GM18517 (cell line): ENCODE data around the gene HSD17B3.
"Not testable (repeated sequence)": the region's sequence is repeated elsewhere in the genome, so short reads cannot be mapped to it uniquely, and the experiment has no call there.

ENCODE experiments used
- ATAC-seq: cut with Tn5 transposase; IDR thresholded peaks from one replicate; pipeline ENCODE4 v1.9.1; 2021; ENCODE audit warnings: mild to moderate bottlenecking, moderate library complexity; ENCODE audit not compliant: unreplicated experiment

Gene HSD17B3

DNA sequence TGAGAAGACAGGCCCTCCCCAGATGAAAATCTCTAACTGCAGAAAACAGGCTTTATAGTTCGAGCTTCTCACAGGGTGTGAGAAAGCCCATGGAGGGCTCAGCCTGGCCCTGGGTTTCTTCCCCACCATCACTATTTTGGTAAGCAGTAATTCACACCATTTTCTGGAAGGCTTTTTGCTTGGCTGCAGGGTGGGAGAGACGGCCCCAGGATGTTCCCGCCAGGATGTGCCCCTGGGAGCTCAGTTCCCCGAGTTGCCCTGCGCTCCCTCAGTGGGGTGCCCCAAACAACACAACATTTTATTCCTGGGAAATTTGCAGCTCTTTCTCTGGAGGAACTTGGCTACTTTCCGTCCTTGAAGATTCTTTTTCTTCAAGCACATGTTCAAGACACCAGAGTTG, 100.8 kb downstream of the HSD17B3 start:
- no peak for ATAC-seq

DNA sequence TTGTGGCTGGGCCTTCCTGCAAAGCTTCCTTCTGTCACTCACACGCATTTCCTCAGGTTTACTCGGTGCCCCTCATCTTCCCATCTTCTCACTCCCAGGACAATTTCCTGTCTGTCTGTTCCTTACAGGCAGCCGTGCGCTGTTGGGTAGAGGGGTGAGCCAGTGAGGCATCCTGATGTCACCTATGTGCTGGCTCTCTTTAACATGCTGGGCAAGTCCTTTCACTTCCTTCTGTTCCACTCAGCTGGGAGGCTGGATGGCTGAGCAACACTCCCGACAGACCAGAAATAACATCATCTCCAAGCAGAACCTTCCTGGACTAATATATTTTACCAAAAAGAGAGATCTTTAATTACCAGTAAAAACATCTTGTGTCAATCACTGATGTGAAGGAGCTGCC, 103.0 kb downstream of the HSD17B3 start:
- ATAC-seq, result no peak

DNA sequence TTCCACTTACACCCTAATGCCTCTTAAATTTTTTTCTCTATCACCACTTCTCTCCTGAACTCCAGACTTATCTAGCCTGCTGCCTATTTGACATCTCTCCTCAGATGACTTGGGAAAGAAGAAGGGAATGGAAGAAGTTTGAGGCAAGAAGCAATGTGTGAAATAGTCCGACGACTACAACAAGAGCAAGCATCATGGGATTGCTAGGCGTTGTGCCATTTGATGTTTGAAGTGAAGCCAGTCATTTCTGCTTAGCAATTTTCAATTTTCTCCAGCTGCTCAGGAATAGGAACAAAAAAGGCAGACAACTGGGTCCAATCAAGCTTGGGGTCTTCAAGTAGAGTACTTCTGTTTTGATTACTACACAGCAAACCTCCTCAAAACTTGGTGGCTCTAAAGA, 106.4 kb downstream of the HSD17B3 start:
- no peak for ATAC-seq

DNA sequence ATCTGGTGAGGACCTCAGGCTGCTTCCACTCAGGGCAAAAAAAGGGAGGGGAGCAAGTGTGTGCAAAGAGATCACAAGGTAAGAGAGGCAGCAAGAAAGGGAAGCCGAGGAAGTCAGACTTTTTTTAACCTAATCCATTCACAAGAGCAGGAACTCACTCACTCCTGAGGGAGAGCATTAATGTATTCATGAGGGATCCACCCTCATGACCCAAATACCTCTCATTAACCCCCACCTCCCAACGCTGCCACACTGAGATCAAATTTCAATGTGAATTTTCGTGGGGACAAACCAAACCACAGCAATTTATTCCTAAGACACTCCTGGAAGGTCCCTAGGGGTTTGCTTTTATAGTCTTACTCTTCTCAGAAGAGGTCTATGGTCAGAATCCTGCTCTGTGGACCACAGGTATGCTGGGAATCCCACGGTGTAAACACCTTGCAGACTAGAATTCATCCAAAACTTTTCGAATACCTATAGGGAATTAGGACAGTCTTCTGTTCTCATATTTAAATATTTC, 108.7 kb downstream of the HSD17B3 start:
- no peak for ATAC-seq

DNA sequence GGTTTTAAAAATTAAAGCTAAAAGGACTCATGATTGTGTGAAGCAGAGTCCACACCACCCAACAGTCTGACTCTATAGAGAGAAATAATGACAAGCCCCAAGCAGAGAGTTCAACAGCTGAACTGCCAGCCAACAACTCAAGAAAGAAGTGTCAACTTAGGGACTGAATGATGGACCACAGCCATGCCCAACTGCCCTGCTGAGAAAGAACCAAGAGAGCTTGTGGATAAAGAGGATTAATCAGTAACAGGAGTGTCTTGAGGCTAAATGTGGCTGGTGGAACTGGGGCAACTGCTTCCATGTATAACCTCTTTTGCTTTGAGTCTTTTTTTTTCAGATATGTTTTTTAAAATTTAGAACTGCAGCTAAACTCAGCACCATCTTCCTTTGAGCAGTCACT, 109.3 kb downstream of the HSD17B3 start:
- no peak for ATAC-seq

DNA sequence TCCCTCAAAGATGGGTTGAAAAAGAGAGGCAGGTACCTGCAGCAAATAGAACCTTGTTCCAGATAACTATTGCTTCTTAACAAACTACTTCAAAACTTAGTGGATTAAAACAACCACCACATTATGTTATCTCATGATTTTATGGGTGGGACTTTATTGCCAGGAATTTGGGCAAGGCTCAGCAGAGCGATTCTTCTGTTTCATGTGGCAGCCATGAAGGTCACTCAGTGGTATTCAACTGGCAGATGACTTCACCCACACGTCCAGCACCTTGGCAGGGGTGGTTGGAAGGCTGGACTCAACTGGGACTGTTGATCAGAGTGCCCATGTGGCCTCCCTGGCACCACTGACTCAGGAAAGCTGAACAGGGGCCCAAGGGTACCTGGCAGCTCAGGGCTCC, 112.0 kb downstream of the HSD17B3 start:
- ATAC-seq, result no peak

DNA sequence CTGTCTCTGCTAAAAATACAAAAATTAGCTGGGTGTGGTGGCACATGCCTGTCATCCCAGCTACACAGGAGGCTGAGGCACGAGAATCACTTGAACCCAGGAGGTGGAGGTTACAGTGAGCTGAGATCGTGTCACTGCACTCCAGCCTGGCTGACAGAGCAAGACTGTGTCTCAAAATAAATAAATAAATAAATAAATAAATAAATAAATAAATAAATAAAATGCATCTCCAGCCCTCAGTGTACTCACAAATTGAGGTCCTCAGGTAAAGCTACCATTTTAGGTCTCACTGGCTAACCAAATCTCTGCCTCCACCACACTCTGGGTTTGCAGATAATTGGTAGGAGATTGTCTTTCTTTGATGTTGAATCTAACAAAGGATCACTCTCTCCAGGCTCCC, 112.4 kb downstream of the HSD17B3 start:
- ATAC-seq, result not testable (repeated sequence)

DNA sequence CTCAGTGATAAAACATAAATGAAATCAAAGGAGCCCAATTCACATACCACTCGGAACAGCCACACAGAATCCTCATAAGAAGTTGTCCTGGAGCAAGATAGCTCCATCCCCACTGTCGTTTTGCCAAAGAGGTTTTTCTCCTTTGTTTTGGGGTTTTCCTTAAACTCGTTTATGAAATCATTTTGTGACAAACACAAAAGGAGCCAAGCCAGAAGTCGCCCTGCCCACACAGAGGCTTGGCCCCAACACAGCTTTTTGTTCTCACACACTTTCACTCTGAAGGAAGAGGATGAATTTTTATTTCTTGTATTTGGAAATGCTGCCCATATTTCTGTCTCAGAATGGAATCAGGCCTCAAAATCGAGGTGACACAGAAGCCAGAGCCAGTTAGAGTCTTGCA, 113.4 kb downstream of the HSD17B3 start:
- no peak for ATAC-seq

DNA sequence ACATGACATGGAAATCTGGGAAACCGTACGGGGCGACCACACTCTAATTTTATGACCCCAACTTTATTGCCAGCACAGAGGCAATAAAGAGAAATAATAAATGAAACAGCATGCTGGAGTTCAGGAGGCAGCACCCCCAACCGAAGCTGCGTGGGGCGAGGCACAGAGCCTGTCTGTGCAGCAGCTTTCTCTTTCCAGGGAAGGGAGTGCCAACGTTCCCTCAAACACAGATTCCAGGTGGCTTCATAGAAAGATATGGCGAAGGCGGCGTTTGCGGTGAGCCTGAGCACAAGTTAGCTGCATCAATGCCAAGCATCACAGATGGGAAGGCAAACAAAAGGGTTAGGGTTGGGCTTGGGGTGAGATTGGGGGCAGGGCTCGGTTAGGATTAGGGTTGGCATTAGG, 114.8 kb downstream of the HSD17B3 start:
- ATAC-seq, result no peak

DNA sequence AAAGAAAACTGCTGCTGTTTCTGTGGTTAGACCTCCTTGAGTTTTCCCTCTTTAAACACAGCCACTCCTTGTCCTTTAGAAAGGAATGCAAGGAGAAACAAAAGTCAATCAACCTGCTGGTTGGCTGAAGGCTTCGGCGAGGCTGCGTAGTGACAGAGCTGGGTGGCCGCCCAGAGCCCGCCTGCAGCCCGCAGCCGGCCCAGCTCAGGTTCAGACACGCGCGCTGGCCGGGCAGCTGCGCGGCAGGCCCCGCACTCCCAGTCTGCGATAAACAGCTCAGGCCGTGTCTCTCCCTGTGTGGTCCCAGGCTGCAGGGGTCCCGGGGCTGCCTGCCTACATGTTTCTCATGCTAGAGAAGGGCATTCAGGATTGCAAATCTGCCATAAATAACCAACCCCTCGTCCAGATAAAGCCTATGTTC, 115.4 kb downstream of the HSD17B3 start:
- ATAC-seq, result no peak

DNA sequence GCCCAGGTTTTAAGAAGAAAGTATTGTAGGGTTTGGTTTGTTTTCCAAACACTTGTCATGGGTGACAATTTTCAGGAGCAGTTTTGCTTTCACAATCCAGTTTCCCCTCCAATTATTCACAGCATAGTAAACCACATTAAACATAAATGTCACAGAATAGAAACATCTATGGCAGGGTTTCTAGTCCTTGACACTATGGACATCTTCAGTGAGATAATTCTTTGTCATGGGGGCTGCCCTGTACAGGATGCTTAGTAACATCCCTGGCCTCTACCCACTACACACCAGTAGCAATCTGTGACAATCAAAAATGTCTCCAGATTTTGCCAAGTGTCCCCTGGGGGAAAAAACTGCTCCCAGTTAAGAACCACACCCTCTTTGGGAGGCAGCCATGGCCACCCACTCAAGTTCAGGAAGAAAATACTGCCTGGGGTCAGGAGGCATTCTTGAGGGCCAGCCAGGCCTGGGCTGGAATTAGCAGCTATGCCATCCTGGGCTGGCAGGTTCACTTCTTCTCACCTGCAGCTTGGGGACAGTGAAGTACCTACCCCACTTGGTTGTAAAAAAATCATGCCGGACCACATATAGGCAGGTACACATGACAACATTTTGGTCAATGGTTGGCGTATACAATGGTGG, 116.3 kb downstream of the HSD17B3 start:
- no peak for ATAC-seq
